ENCODE measurements around the gene RAP1A.

DNA sequence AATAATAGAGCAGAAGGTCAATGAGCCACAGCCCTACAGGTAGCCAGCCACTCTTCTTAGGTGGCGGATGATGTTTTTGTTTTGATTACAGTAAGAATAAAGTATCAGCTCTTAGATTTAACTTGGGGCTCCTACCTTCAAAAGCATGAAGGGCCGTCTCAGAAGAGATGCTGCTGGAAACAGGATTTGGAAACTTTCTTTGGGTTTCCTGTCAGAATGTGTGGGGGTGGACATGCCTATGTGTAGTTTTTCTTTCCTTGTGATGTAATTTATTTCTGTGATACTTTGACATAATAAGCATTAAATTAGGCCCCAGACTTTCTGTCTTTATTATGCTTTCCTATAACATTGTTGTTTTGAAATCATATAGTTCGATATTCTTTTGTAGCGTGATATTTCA lies 1.5 kb downstream of the RAP1A start:
- no peak for TF ChIP-seq POLR2A (IDR thresholded peaks at IDR 0.05; ENCODE audit: low read depth, low read length)
- TF ChIP-seq POLR2AphosphoS5 (IDR thresholded peaks at IDR 0.05; ENCODE audit: insufficient read depth, low read depth, low read length) = no peak
